GM20431 (cell line): ENCODE data around the gene EYS.
"Not testable (repeated sequence)": the region's sequence is repeated elsewhere in the genome, so short reads cannot be mapped to it uniquely, and the experiment has no call there.

ENCODE experiments used
- in situ Hi-C: fragments of 300-500 bp; cut with MseI, MboI; formaldehyde crosslinking; loops from one replicate; pipeline ENCODE4 v1.15.0; 2020; ENCODE audit warnings: low sequenced_read_pairs; ENCODE audit not compliant: unreplicated experiment

The EYS gene

DNA sequence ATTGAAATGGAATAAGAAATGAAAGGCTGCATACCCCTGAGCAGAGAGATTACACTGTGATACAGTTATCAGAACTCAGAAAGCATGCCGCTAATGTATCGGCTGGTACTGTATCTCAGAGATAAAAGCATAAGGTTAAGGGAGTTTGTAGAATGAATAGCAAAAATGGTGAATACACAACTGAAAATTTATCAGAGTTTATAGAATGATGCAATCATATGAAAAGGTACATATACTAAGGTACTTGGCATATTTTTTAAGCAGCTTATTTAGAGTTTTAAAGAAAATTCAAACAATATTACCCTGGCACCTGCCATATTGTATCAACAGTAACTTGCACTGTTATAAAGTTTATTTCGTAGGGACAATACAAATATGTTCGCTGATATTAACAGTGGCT lies 1707.4 kb downstream of the EYS start:
- in situ Hi-C loops, result loop anchor here (25.0 kb wide), 1 partner anchor 338 kb away; no protein-coding TSS in a partner anchor

DNA sequence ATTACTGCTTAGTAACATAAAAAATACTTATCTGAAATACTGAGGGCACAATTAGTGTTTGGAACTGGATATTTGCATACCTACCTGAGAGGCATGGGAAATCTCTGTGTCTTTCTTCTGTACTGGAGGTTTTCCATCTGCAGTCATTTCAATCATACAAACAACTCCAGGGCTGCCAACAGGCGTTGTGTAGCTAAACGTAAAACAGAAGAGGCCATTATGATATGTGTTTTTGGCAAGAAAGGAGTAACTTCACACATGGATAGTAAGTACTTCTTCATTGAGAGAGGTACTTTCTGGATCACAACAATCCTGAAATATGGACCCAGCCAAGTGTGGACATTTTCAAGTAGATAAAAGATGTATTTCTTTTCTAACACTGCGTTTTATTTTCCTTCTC lies 1708.0 kb downstream of the EYS start:
- in situ Hi-C loops, result no loop called here

DNA sequence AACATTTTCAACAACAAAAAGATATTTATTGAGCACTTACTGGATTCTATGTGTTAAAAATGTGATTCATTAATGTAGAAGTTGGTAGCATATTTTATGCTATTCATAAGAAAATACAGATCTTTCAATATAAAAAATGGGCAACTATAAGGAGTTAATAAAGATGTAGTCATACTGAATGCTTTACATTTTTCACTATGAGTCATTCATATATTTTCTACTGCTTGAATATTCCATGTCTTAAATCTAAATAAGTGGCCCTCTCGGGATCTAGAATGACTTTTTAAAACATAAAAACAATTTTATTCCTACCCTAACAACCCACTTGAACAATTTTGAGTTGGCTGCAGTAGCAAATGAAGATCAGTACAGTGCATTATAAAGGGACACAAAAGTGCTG lies 1709.3 kb downstream of the EYS start:
- in situ Hi-C loops, result no loop called here

DNA sequence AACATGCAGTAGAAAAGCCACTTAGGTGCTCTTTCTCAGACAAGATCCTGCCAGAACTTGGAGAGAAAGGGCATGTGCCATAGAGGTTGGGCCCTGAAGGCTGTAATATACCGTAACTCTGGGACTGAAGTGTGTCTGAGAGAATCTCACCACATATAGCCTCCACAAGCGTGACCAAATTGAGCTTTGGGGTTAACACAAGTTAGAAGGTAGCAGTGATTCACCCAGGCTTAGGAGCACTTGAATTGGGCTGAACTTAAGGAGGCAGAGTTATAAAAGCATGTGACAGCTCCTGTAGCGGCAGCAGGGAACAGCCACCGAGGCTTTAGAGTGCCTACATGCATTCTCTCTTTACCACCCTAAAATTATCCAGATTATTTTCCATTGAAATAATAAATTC lies 1709.8 kb downstream of the EYS start:
- in situ Hi-C loops, result no loop called here

DNA sequence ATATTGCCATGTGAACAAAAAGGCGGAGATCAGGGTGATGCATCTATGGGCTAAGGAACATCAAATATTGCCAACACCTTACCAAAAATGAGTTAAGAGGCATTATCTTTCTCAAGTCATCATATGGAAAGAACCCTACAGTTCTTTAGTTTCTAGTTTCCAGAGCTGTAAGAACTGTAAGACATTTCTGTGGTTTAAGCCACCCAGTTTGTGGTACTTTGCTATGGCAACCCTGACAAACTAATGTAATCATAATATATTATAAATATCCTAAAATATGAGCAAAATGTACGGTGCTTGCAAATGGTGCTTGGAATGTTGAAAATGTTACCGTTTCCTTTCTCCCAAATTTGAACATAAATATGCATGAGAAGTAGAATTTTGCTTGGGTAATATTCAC lies 1721.8 kb downstream of the EYS start:
- in situ Hi-C loops, result no loop called here

DNA sequence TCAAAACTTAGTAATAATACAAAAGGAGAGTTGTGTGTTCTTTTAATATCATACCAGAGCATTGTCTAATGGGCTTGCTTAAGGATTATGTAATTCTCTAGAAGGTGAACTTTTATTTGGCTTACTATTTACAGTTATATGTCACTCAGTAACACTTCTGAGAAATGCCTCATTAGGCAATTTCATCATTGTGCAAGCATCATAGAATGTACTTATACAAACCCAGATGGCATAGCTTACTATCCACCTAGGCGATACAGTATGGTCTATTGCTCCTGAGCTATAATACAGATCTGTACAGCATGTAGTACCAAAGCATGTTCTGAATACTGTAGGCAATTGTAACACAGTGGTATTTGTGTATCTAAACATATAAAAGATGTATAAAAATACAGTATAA lies 1731.3 kb downstream of the EYS start:
- in situ Hi-C loops, result no loop called here

DNA sequence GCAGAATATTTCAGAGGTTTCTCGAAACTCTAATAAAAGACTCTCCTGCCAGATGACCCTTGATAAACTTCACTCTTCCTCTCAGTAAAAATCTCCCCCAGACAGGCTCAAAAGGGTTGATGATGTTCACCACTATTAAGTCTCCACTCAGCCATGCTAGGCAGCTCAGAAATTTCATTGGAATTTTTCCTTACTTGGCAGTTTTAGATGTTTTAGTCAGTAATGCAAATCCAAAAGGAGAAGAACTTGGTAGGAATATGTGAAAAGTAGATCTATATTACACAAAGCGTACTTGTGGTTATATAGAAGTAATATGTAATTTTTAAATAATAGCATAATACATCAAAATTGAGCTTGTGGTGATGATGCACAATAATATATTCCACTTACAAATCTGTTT lies 1738.4 kb downstream of the EYS start:
- in situ Hi-C loops, result no loop called here

DNA sequence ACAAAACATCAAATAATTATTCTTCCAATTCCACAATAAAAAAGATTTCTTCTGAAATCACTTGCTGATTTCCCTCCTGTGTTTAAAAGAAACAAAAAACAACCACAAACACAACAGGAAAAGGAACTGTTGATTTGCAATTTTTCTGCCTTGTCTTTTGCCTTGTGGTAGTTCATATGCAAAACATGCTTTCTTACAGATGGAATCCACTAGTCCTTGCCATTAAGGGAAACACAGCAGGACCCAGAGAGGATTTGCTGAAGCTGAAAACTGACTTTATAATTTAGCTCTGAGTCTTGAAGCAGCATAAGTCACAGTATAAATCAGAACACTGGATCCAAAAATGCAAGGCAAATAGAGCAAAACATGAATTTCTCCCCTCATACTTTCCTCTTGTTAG lies 1742.7 kb downstream of the EYS start:
- in situ Hi-C loops, result no loop called here

DNA sequence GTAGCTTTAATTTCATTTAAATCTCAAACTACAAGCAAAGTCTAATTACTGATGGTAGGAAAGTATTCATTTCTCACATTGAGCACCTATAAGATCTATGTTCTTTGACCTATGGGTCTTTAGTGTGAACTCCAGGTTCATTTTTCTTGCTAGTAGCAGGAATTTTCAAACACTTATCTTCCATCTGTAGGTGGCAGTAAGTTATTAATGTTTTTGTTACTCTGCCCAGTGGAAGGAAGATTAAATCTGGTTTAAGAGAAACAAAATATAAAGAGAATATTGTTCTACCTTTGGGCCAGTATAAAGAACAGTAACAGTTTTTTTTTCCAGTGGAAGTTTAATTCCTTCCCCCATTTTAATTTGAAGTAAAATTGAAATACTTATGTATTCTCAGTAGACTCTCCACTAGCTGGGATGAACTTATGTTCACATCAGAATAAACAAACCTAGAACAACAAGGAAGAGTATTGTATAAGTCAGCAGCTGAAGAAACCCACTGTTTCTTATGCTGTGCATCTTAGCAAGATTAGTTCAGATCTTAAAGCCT lies 1743.2 kb downstream of the EYS start:
- in situ Hi-C loops, result no loop called here

DNA sequence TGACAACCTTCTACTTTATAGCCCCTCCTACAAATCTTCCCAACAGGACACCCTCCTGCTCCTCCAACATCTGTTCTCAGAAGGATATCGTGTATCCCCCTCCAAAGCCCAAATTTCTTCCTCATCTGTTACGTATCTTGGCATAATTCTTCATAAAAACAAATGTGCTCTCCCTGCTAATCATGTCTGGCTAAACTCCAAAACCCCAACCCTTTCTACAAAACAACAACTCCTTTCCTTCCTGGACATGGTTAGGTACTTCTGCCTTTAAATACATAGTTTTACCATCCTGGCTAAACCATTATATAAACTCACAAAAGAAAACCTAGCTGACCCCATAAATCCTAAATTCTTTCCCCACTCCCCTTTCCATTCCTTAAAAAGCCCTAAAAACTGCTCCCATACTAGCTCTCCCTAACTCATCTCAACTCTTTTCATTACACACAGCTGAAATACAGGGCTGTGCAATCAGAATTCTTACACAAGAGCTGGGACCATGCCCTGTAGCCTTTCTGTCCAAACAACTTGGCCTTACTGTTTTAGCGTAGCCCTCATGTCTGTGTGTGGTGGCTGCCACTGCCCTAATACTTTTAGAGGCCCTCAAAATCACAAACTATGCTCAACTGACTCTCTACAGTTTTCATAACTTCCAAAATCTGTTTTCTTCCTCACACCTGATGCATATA lies 1753.5 kb downstream of the EYS start:
- in situ Hi-C loops, result not testable (repeated sequence)

DNA sequence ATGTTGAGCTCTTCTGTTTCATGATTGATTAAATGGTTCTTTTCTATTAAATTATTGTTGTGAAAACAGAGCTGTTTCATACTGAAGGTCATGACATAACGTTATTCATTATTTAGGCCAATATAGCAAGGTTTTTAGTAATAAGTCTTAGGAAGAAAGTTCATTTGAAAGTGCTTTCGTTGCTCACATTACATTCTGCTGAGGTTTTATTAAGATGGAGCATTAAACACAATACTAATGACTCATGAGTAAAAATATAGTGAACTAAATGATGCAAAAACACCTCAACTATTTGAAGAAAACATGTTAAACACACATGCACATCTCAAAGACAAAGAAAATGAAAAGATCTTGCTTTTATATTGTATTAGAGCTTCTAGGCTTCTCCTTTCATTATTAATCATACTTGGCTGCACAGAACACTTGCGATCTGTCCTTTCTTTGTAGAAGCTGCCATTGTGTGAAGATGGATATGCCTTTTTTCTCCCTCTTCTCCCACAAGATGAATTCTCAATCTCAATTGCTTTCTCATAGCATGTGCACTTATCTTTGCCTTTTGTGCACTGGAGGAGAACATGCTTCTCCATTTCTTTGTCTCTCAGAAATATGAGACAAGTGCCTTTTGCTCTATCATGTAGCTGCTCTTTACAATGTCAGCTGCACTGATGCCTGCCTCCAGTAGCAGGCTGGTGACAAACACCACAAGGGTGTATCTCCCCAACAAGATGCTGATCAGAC lies 1759.1 kb downstream of the EYS start:
- in situ Hi-C loops, result no loop called here

DNA sequence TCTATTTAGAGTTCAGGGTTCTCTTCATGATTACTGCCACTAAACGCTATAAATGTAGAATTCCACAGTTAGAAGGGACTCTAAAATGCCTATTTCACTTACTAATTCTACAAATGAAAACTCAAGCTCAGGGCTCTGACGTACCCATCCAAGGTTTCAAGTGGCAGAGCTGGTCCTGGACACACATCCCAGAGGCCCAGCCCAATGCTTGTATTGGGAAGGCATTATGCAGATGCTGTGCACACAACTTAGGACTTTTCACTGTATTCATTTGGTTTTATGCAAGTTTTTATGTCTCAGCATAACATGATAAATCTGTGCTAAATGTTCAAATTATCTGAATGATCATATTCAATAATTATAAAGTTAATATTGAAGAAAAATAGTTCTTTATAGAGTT lies 1761.0 kb downstream of the EYS start:
- in situ Hi-C loops, result no loop called here

DNA sequence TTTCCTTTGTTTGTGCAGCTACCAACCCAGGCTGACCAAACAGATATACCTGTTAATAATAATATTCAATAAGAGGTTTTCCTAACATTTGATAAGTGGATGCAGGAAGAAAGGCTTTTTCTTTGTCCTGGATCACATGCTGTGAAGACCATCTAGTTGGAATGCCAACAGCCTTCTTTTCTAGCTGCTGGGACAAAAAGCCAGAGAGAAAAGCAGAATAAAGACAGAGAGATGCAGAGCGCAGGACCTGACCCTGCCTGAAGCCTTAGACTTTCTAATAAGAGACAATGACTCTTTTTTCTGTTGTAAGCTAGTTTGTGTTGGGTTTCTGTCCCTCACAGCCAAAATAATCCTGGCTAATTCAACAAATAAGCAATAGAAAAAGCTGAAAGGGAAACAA lies 1763.2 kb downstream of the EYS start:
- in situ Hi-C loops, result no loop called here

DNA sequence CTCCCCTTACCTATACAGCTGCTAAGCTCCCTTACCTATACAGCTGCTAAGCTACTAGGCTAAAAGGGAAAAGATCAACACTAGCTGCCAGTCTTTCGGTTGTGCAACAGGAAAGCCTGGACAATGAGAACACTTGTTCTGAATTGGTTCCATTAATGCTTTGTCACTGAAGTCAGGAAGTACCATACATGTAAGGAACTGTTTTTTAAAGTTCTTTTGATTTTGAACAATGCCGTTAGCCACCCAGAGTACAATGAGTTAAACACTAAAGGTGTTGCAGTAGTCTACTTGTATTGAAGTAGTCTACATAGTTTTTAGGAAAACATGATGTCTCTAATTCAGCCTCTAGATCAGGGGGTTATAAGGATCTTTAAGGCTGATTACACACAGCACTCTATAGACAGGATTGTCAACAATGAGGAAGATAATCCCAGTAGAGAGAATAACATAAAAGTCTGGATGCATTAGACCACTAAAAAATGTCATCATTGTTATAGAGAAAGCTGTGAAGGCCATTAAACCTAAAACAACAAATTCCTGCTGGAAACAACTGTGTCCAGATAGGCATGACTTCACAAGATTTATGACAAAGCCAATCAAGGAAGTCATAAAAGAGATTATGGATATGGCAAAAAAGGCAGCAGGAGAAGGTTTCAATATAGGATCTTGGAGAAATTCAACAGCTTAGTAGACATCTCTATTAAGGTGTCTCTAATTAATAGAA lies 1765.1 kb downstream of the EYS start:
- in situ Hi-C loops, result no loop called here

DNA sequence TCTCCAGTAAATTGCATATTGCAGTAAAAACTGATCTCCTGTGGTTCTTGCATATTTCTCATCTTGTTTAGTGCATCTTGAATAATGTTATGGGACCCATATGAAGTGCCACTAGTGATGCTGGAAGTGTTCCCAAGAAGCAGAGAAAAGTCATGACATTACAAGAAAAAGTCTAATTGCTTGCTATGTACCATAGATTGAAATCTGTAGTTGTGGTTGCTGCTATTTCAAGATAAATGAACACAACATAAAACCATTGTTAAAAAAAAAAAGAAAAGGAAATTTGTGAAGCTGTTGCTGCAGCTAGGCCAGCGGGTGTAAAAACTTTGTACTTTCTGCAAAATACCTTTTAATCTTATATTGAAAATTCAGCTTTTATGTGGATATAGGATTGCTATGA lies 1767.0 kb downstream of the EYS start:
- in situ Hi-C loops, result no loop called here

DNA sequence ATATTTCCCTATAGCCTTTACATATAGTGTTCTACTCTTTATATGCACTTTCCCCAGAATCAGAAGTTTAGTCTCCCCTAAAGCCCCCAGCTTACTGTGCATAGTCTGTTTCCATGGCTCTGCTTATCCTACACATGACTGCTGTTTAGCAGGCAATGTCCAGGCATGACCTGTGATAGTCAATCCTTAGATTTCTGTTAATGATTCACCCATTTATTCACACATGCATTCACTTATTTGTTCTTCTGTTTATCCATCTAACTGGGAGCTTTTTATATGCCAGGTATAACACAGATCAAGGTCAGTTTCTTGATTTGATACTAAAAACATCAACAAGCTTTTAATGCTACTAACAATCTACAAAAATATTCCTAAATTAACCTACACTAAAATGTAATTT lies 1770.6 kb downstream of the EYS start:
- in situ Hi-C loops, result no loop called here

DNA sequence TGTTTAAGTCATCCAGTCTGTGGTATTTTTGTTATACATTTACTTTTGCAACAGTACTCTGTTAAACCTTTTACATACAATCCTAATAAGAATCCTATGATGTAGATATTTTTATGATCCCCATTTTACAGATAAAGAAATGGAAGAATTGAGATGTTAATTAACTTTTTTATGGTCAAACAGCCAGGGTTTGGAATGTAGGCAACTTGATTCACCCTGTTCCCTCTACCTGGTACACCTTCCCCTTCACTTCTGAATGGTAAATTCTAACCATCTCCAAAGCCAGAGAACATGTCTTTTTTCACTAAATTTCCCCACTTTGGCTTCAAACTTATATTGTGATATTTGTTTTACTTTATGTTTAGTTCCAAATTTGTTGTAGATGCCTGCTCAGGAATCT lies 1771.3 kb downstream of the EYS start:
- in situ Hi-C loops, result no loop called here

DNA sequence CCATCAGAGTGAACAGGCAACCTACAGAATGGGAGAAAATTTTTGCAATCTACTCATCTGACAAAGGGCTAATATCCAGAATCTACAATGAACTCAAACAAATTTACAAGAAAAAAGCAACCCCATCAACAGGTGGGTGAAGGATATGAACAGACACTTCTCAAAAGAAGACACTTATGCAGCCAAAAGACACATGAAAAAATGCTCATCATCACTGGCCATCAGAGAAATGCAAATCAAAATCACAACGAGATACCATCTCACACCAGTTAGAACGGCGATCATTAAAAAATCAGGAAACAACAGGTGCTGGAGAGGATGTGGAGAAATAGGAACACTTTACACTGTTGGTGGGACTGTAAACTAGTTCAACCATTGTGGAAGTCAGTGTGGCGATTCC lies 1773.1 kb downstream of the EYS start:
- in situ Hi-C loops, result not testable (repeated sequence)

DNA sequence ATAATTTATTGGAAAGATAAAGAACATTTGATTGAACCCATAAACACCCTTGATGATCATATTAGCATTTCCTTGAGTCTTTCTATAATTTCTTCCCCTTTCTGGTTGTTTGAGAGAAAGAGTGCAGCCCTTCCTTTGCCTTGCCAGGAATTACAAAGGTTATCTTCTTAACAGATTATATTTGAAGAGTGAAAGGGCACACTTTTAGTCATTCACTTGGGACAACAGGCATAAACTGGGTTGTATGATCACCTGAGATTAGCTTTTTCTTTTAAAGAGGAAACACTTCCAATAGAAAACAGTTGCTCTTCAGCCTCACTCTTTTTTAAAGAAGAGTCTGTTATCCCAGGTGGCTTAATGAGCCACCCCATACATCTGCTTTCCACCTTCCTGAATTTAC lies 1776.2 kb downstream of the EYS start:
- in situ Hi-C loops, result no loop called here

DNA sequence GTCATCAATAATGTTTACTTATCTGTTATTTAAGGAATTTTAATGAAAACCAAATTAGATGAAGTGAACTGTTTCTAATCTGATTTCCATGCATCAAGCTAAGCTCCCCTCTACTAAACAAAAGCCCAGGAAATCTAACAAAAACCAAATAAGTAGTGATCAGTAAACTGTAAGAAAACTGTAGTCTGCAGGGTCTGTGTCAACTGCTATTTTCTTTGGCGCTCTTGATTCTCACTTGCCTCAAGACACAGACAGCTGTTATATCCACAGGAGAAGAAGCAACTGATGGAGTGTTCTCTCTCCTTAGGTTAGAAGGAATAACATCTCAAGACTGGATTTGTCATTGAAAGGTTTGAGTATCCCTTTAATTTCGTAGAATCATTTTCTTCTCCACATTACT lies 1777.9 kb downstream of the EYS start:
- in situ Hi-C loops, result no loop called here

DNA sequence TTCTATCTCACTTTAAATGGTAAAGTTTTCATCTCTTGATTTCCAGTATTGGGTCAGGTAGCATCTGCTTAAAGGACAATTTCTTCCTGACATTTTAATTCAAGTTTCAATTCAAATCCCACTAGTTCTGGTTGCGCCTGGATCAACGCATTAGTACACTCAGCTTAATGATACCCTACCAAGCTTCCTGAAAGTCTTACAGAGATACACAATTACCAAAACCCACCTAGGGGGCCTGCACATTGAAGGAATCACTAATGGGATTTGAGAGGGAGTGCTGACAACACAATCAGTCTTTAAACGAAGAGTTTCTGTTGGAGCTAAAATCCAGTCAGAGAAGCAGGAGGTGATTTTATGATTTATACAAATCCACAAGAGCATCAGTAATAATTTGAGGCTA lies 1778.4 kb downstream of the EYS start:
- in situ Hi-C loops, result no loop called here
